HUES6 (cell line): ENCODE results near the gene DEFB126.
"Not testable (repeated sequence)": the region's sequence is repeated elsewhere in the genome, so short reads cannot be mapped to it uniquely, and the experiment has no call there.

Experiments
- H3K27ac ChIP-seq: 2 replicates; pipeline ENCODE4 v1.7.0; 2013; ENCODE audit warnings: low read depth, mild to moderate bottlenecking, low read length, inconsistent platforms
- H3K27me3 ChIP-seq: 2 replicates; pipeline ENCODE4 v1.6.1; 2013; ENCODE audit warnings: low read length; ENCODE audit not compliant: control insufficient read depth, insufficient read depth
- H3K36me3 ChIP-seq: 2 replicates; pipeline ENCODE4 v1.6.1; 2013; ENCODE audit warnings: low read length; ENCODE audit not compliant: control insufficient read depth, insufficient read depth
- H3K4me1 ChIP-seq: 2 replicates; pipeline ENCODE4 v1.6.1; 2013; ENCODE audit warnings: low read length; ENCODE audit not compliant: control insufficient read depth, insufficient read depth
- H3K4me3 ChIP-seq: 2 replicates; pipeline ENCODE4 v1.5.1; 2013; ENCODE audit warnings: low read depth, low read length
- H3K9ac ChIP-seq: one replicate; pipeline ENCODE4 v1.6.1; 2013; ENCODE audit warnings: mild to moderate bottlenecking, low read length
- H3K9me3 ChIP-seq: 2 replicates; pipeline ENCODE4 v1.6.1; 2013; ENCODE audit warnings: low read depth, low read length; ENCODE audit not compliant: control insufficient read depth, insufficient read depth

DEFB126 gene, protein sequence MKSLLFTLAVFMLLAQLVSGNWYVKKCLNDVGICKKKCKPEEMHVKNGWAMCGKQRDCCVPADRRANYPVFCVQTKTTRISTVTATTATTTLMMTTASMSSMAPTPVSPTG

DNA sequence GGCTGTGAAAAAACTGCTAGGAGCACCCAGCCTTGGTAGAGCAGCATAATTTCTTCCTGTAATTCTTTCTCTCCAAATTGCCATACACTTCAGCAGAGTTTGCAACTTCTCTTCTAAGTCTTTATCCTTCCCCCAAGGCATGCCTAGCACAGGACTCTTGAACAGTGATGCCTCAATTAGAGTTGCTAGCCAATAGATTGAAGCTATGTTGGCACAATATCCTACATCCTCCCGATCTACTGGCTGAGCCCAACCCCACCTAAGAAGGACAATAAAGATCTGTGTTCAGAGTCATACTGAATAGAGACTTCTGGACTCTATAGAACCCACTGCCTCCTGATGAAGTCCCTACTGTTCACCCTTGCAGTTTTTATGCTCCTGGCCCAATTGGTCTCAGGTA is at the start of gene DEFB126:
Gene DEFB126, plus strand, starts transcription at position 301 of the 400 bp plus-strand sequence. Its CDS starts 39 bp downstream, at position 340.
- Histone ChIP-seq H3K27ac (no peak within 1 kb of the TSS), H3K9me3 (peaks cover 4% of the 10 kb centered on the region; the same call in 1 of the 2 replicates), H3K27me3 (peaks cover 15% of the 10 kb centered on the region; the same call in 1 of the 2 replicates), H3K9ac (no peak within 1 kb of the TSS), H3K4me3 (no peak within 1 kb of the TSS), H3K4me1 (peaks cover 7% of the 10 kb centered on the region; the same call in 1 of the 2 replicates), H3K36me3 (no peaks in the 10 kb centered on the region)

GRCh38 chr20:93641-94040 is 48.7 kb upstream of the DEFB126 start:
- Histone ChIP-seq H3K9ac (no peak overlapping the region), H3K4me3 (no peak overlapping the region), H3K9me3 (peaks cover 33% of the 10 kb centered on the region), H3K4me1 (no peaks in the 10 kb centered on the region), H3K36me3 (no peaks in the 10 kb centered on the region), H3K27me3 (peaks cover 4% of the 10 kb centered on the region; the same call in 1 of the 2 replicates), H3K27ac (no peak overlapping the region)

- Histone ChIP-seq H3K36me3 (no peaks in the 10 kb centered on the region), H3K4me3 (no peak overlapping the region), H3K27ac (no peak overlapping the region), H3K27me3 (peaks cover 4% of the 10 kb centered on the region; the same call in 1 of the 2 replicates), H3K9ac (no peak overlapping the region), H3K4me1 (no peaks in the 10 kb centered on the region), H3K9me3 (peaks cover 33% of the 10 kb centered on the region)
These were observed 47.2 kb upstream of the DEFB126 start for GRCh38 chr20:95215-95614.

DNA sequence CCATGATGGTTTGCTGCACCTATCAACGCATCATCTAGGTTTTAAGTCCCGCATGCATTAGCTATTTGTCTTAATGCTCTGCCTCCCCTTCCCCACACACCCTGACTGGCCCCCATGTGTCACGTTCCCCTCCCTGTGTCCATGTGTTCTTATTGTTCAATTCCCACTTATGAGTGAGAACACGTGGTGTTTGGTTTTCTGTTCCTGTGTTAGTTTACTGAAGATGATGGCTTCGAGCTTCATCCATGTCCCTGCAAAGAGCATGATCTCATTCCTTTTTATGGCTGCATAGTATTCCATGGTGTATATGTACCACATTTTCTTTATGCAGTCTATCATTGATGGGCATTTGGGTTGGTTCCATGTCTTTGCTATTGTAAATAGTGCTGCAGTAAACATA is 44.7 kb upstream of the DEFB126 start:
- H3K27ac ChIP-seq, H3K27me3 ChIP-seq, H3K4me1 ChIP-seq, H3K4me3 ChIP-seq, H3K36me3 ChIP-seq, H3K9ac ChIP-seq: not testable (repeated sequence)
- peaks cover 31% of the 10 kb centered on the region for H3K9me3 ChIP-seq

DNA sequence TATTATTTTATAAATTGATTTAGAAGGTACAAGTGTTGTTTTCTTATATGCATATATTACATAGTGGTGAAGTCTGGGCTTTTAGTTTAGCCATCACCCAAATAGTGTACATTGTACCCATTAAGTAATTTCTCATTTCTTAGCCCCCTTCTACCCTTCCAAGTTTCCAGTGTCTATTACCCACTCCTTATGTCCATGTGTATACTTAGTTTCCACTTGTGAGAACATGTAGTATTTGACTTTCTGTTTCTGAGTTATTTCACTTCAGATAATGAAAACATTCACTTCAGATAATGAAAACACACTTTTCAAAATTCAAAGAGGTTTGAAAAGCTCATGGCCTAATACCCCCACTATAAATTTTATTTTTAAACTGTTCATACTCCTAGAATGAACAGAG is 40.4 kb upstream of the DEFB126 start:
- Histone ChIP-seq H3K36me3 (no peaks in the 10 kb centered on the region), H3K9ac (no peak overlapping the region)

DNA sequence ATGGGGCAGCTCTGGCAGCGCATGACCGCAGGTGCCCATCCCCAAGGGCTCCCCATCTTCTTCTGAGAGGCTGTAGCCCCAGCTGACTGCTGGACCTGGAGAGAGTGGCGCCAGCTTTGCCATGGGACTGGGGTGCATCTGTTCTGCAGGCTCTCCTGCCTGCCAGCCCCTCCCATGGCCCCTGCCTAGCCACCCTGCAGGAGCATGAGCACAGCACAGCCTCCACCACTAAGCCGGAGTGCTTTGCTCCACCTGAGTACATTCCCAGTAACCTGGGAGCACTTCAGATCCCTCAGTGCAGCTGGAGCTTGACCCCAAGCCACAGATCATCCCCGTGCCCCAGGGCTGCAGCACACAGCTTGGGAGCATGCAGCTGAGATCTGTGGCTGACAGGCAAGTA is 38.9 kb upstream of the DEFB126 start:
- no peak overlapping the region for H3K27ac ChIP-seq
- no peaks in the 10 kb centered on the region; the same call in 1 of the 2 replicates for H3K9me3 ChIP-seq
- no peak overlapping the region for H3K4me3 ChIP-seq
- no peaks in the 10 kb centered on the region for H3K36me3 ChIP-seq
- H3K27me3 ChIP-seq = peaks cover 8% of the 10 kb centered on the region
- no peak overlapping the region for H3K9ac ChIP-seq
- H3K4me1 ChIP-seq = 0 out of 2 replicates have a peak, but pooled peaks cover 4% of the 10 kb centered on the region

More for the DNA sequence above, 40.4 kb upstream of the DEFB126 start:
- no peak overlapping the region for H3K27ac ChIP-seq
- H3K4me3 ChIP-seq = no peak overlapping the region
- H3K4me1 ChIP-seq = 0 out of 2 replicates have a peak, but pooled peaks cover 4% of the 10 kb centered on the region
- peaks cover 1% of the 10 kb centered on the region; the same call in 1 of the 2 replicates for H3K9me3 ChIP-seq
- peaks cover 8% of the 10 kb centered on the region; the same call in 1 of the 2 replicates for H3K27me3 ChIP-seq

GRCh38 chr20:112396-112795 is 30.0 kb upstream of the DEFB126 start:
- Histone ChIP-seq H3K27me3 (peaks cover 3% of the 10 kb centered on the region), H3K27ac (no peak overlapping the region), H3K9me3 (peaks cover 8% of the 10 kb centered on the region), H3K36me3 (no peaks in the 10 kb centered on the region), H3K9ac (no peak overlapping the region), H3K4me3 (no peak overlapping the region), H3K4me1 (no peaks in the 10 kb centered on the region; the same call in 1 of the 2 replicates)

- H3K9me3 ChIP-seq = peaks cover 14% of the 10 kb centered on the region
- H3K4me1 ChIP-seq = no peaks in the 10 kb centered on the region; the same call in 1 of the 2 replicates
- no peaks in the 10 kb centered on the region for H3K36me3 ChIP-seq
- no peak overlapping the region for H3K4me3 ChIP-seq
- H3K9ac ChIP-seq = no peak overlapping the region
- no peak overlapping the region for H3K27ac ChIP-seq
- peaks cover 5% of the 10 kb centered on the region; the same call in 1 of the 2 replicates for H3K27me3 ChIP-seq
These were observed 24.9 kb upstream of the DEFB126 start for GRCh38 chr20:117518-117917.

DNA sequence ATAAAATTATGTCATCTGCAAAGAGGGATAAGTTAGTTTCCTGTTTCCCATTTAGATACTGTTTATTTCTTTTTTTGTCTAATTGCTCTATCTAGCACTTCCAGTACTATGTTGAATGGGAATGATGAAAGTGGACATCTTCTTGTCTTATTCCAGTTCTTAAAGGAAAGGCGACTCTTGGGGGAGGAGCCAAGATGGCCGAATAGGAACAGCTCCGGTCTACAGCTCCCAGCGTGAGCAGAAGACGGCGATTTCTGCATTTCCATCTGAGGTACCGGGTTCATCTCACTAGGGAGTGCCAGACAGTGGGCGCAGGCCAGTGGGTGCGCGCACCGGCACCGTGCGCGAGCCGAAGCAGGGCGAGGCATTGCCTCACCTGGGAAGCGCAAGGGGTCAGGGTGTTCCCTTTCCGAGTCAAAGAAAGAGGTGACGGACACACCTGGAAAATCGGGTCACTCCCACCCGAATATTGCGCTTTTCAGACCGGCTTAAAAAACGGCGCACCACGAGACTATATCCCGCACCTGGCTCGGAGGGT is 12.5 kb upstream of the DEFB126 start:
- Histone ChIP-seq H3K4me3 (peak overlapping the region; percentile 58), H3K9ac (peak overlapping the region; percentile 70)
- not testable (repeated sequence) for H3K4me1 ChIP-seq, H3K36me3 ChIP-seq, H3K27ac ChIP-seq, H3K27me3 ChIP-seq, H3K9me3 ChIP-seq

DNA sequence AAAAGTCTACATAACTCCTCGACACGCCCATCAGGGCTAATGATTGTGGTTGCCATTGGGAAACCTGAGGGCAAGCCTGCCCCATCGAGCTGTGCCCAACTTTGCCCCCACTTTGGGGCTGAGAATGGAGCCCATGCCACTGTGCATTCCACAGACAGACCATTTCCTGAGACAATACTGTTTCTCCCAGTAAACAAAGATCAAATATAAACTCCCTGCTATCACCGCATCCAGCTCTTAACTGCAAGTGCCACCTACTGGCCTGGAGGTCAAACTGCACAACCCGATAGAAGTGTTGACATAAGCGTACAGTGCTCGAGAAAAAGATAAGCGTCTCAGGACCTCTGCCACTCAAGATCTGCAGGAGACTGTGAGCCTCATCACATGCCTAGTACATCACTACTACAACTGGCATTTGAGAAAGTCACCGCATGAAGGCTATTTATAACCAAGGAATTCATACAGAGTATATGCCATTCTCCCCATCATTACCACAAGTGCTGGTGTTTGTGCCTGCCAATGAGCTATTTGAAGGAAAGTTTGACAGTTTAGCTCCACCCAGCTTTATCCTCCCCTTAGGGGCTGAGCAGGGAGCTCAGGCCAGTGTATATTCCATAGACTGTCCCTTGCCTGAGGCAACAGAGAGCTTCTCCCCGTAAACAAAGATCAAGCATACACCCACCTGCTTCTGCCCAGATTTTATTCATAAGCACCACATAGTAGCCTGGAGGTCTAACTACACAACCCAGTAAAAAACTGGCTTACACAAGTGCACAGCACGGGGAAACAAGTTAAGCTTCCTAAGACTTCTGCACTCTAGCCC is 4.5 kb upstream of the DEFB126 start:
- Histone ChIP-seq H3K4me3 (no peak overlapping the region), H3K4me1 (no peaks in the 10 kb centered on the region)

GRCh38 chr20:145877-146276 is 3.5 kb downstream of the DEFB126 start:
- peaks cover 7% of the 10 kb centered on the region; the same call in 1 of the 2 replicates for H3K4me1 ChIP-seq
- no peaks in the 10 kb centered on the region for H3K36me3 ChIP-seq
- H3K9me3 ChIP-seq = no peaks in the 10 kb centered on the region
- H3K27ac ChIP-seq = no peak overlapping the region
- no peak overlapping the region for H3K4me3 ChIP-seq
- H3K27me3 ChIP-seq = peaks cover 27% of the 10 kb centered on the region
- H3K9ac ChIP-seq = no peak overlapping the region

More for the DNA sequence above, 4.5 kb upstream of the DEFB126 start:
- no peak overlapping the region for H3K9ac ChIP-seq
- peaks cover 12% of the 10 kb centered on the region for H3K9me3 ChIP-seq
- H3K27ac ChIP-seq = no peak overlapping the region
- H3K27me3 ChIP-seq = peaks cover 9% of the 10 kb centered on the region; the same call in 1 of the 2 replicates
- no peaks in the 10 kb centered on the region for H3K36me3 ChIP-seq
